GM12891 (cell line): Measurements from ENCODE around the gene NLRP1.

Experiments
- POLR2AphosphoS5 ChIP-seq: IDR thresholded peaks from 2 replicates; pipeline ENCODE4 v1.6.1; 2011; ENCODE audit warnings: low read depth, low read length, control low read depth
- POU2F2 ChIP-seq: IDR thresholded peaks from 2 replicates; pipeline ENCODE4 v1.6.1; 2011; ENCODE audit warnings: low read depth, mild to moderate bottlenecking, control low read depth, low read length, moderate library complexity
- TAF1 ChIP-seq: IDR thresholded peaks from 2 replicates; pipeline ENCODE4 v1.6.1; 2011; ENCODE audit warnings: low read depth, low read length, control low read depth

DNA sequence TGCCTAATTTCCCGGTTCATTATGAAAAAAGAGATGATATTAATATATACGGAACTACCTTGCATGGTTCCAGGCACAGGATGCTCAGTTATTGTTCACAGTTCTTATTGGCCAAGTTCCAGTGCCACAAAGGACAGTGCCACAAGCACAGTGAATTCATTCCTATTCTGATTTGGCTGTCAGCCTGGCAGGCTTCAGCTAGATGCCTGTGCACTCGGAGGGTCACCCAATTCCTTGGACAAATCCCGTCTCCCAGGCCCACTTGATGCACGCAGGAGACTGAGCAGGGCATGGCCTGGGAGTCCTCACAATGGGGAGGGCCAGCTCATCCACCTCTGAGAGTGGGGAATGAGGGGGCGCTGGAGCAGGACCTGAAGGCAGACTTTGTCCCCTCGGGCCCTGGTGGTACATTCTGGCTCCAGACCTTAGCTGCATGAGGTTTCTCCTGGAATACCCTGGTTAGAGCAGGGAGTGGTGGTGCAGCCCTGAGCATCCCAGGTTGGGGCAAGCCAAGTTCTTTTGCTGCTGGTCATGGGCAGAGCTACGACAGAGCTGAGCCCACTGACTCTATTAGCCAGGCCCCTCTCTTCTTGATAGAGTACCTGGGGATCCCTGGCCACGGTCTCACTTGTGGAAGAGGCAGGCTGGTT lies 56.6 kb downstream of the NLRP1 start:
- TF ChIP-seq POLR2AphosphoS5 = no peak
- no peak for TF ChIP-seq POU2F2
- no peak for TF ChIP-seq TAF1
